Activated B cell treated with CpG ODN at 0.5 μM for 24 hours (primary cell): Measurements from ENCODE around the gene SMIM11. TPM values are rescaled to one million over a fixed set of nuclear protein-coding genes. Genes with fewer than 3 reads are reported as not detected.

Experiments
- ATAC-seq: fragments of 200-7000 bp; cut with Tn5 transposase; one replicate; pipeline ENCODE4 v1.10.0; 2021; ENCODE audit warnings: low read depth, mild to moderate bottlenecking, moderate library complexity
- CTCF ChIA-PET: fragments of 350-600 bp; sonication (Branson Sonifier 250); formaldehyde crosslinking; loops from one replicate; lab custom pipeline; 2021; ENCODE audit warnings: antibody characterized with exemption; lab: Charles Lee
- POLR2A ChIA-PET: fragments of 350-600 bp; sonication (Branson Sonifier 250); formaldehyde crosslinking; loops from one replicate; lab custom pipeline; 2021; ENCODE audit warnings: antibody characterized with exemption; lab: Charles Lee
- DNase-seq: peaks from one replicate; pipeline ENCODE4 v3.0.0; 2022
- H3K27ac Mint-ChIP-seq: one replicate; pipeline ENCODE4 v1.8.0; 2020; ENCODE audit warnings: mixed read lengths
- H3K27me3 Mint-ChIP-seq: one replicate; pipeline ENCODE4 v1.8.0; 2021; ENCODE audit warnings: mixed read lengths
- H3K36me3 Mint-ChIP-seq: one replicate; pipeline ENCODE4 v1.8.0; 2021; ENCODE audit warnings: low read depth, mixed read lengths
- H3K4me1 Mint-ChIP-seq: one replicate; pipeline ENCODE4 v1.8.0; 2021; ENCODE audit warnings: mixed read lengths
- H3K4me3 Mint-ChIP-seq: one replicate; pipeline ENCODE4 v1.8.0; 2020; ENCODE audit warnings: mild to moderate bottlenecking, mixed read lengths
- H3K9me3 Mint-ChIP-seq: one replicate; pipeline ENCODE4 v1.8.0; 2020; ENCODE audit warnings: mixed read lengths
- CTCF ChIP-seq: fragments of 200-600 bp; IDR thresholded peaks from one replicate; pipeline ENCODE4 v1.8.0; 2022; ENCODE audit warnings: antibody characterized with exemption, mild to moderate bottlenecking
- intact Hi-C: fragments of 100-400 bp; cut with micrococcal nuclease; formaldehyde crosslinking; loops from one replicate; pipeline ENCODE4 v1.15.1; 2024
- total RNA-seq: library from RNA; stranded (reverse); gene quantifications from 2 replicates; pipeline ENCODE4 v1.2.3, GENCODE V29; 2022

The SMIM11 gene
- total RNA-seq, 1 donor from 2014 or later: 4.3 TPM

- no peak overlapping the region for H3K4me3 Mint-ChIP-seq
- H3K36me3 Mint-ChIP-seq: no peaks in the 10 kb centered on the region
- CTCF ChIA-PET: no interaction called here
- intact Hi-C loops: no loop called here
- no peak overlapping the region for H3K27ac Mint-ChIP-seq
- H3K27me3 Mint-ChIP-seq: peaks cover 10% of the 10 kb centered on the region
- POLR2A ChIA-PET: no interaction called here
- DNase-seq (no peak), ATAC-seq (no peak)
- no peak for TF ChIP-seq CTCF
- H3K9me3 Mint-ChIP-seq: no peaks in the 10 kb centered on the region
- no peaks in the 10 kb centered on the region for H3K4me1 Mint-ChIP-seq
Observed at GRCh38 chr21:34335316-34335715, 40.0 kb upstream of the SMIM11 start.

- Mint-ChIP-seq H3K9me3 (no peaks in the 10 kb centered on the region), H3K4me1 (no peaks in the 10 kb centered on the region), H3K27ac (no peak overlapping the region), H3K27me3 (peaks cover 12% of the 10 kb centered on the region), H3K4me3 (no peak overlapping the region), H3K36me3 (no peaks in the 10 kb centered on the region)
- ChIA-PET CTCF (no interaction called here), POLR2A (no interaction called here)
- intact Hi-C loops: no loop called here
- DNase-seq (no peak), ATAC-seq (no peak)
- TF ChIP-seq CTCF: no peak
Observed at GRCh38 chr21:34336245-34336644, 39.1 kb upstream of the SMIM11 start.

DNA sequence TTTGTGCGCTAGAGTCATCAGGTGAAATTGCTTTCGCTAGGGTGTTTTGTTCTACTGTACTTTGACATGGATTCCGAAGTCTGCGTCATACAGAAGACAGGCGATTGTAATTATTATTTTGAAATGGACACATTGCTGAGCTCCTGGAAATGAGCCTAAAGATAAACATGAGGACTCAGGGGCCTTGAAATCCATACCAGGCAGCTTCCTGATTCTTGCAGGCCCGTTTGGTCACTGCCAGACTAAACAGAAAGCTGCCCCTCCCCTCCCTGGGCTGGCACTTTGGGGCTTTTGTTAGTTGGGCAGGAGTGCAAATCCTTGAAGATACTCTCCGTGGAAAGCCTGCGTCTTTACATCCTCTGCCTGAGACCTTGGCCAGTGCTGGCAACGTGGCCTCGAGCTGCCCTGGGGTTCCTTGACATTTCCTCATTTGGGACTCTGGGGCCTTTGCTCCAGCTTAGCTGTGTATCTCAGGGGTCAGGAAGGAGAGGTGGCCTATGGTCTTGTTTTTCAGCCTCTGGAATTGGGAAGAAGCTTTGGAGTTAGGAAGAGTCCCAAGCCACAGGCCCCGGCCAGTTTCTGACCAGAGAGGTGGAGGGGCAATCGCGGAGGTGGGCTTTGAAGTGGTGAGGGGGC is 38.4 kb upstream of the SMIM11 start:
- no peak for TF ChIP-seq CTCF
- DNase-seq (no peak), ATAC-seq (no peak)
- H3K36me3 Mint-ChIP-seq: no peaks in the 10 kb centered on the region
- H3K27ac Mint-ChIP-seq: no peak overlapping the region
- H3K4me3 Mint-ChIP-seq: no peak overlapping the region
- intact Hi-C loops: no loop called here
- peaks cover 12% of the 10 kb centered on the region for H3K27me3 Mint-ChIP-seq
- H3K9me3 Mint-ChIP-seq: no peaks in the 10 kb centered on the region
- ChIA-PET CTCF (no interaction called here), POLR2A (no interaction called here)
- no peaks in the 10 kb centered on the region for H3K4me1 Mint-ChIP-seq

DNA sequence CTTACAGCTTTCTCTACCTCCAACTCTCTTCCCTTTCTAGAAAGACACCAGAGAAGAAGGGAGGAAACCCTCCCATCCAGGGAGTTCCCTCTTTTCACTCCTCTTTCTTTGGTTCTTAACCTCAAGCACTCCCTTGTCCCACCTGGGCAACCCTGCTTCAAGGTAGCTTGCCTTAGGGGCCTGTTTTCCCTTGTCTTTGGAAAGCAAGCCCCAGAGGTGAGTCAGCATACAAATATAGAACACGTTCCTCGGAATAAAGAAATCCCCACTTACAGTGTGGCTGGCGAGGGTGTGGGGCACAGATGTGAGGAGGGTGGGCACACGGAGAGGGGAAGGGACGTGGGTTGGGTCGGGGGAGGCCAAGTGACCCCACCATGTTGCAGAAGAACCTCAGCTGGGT is 37.6 kb upstream of the SMIM11 start:
- no peak for TF ChIP-seq CTCF
- Mint-ChIP-seq H3K27ac (no peak overlapping the region), H3K4me1 (no peaks in the 10 kb centered on the region), H3K36me3 (no peaks in the 10 kb centered on the region), H3K27me3 (peaks cover 15% of the 10 kb centered on the region), H3K9me3 (no peaks in the 10 kb centered on the region), H3K4me3 (no peak overlapping the region)
- no peak for DNase-seq
- CTCF ChIA-PET: interaction anchor here (1.0 kb wide), 1 partner anchor 10 kb away, joined by 3 read pairs; no protein-coding TSS in a partner anchor
- POLR2A ChIA-PET: no interaction called here
- no peak for ATAC-seq
- intact Hi-C loops: no loop called here

DNA sequence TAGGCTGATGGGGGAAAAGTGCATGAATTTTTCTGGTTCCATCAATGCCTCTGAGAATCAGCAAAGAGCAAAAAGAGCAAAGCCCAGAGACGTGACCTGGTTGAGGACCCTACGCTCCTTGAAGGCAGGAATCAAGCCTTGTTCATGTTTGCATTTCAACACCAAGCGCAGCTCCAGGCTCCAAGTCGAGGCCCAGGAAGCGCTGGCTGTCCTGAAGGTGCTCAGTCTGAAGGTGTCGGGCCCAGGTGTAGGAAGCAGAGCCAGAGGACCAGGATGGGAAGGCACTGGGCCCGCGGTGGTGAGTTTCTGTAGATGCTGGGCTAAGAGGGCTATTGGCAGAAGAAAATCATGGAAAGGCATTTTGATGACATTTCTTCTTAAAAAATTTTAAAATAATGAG is 37.1 kb upstream of the SMIM11 start:
- H3K36me3 Mint-ChIP-seq: no peaks in the 10 kb centered on the region
- TF ChIP-seq CTCF: no peak
- POLR2A ChIA-PET: no interaction called here
- H3K27me3 Mint-ChIP-seq: peaks cover 15% of the 10 kb centered on the region
- H3K4me3 Mint-ChIP-seq: no peak overlapping the region
- no peaks in the 10 kb centered on the region for H3K9me3 Mint-ChIP-seq
- H3K27ac Mint-ChIP-seq: no peak overlapping the region
- ATAC-seq: no peak
- intact Hi-C loops: no loop called here
- no peak for DNase-seq
- H3K4me1 Mint-ChIP-seq: no peaks in the 10 kb centered on the region
- CTCF ChIA-PET: interaction anchor here (1.0 kb wide), 1 partner anchor 10 kb away, joined by 3 read pairs; no protein-coding TSS in a partner anchor
